HFF-Myc (cell line): ENCODE measurements around the gene GJC2.
"Not testable (repeated sequence)": the region's sequence is repeated elsewhere in the genome, so short reads cannot be mapped to it uniquely, and the experiment has no call there.

Source experiments
- DNase-seq: peaks from one replicate; pipeline ENCODE4 v3.0.0-alpha.2; 2011; ENCODE audit warnings: low read depth; ENCODE audit errors: extremely low read depth
- H3K4me3 ChIP-seq: replicated peaks from 2 replicates; pipeline ENCODE4 v1.5.1; 2011; ENCODE audit warnings: low read depth, mild to moderate bottlenecking, control low read depth, low read length
- TF ChIP-seq, protein P1 (sequence below): IDR thresholded peaks from 2 replicates; pipeline ENCODE4 v1.5.1; 2012; ENCODE audit warnings: mild to moderate bottlenecking, low read depth, low read length, control low read depth; ENCODE audit errors: missing control alignments

The GJC2 gene

DNA sequence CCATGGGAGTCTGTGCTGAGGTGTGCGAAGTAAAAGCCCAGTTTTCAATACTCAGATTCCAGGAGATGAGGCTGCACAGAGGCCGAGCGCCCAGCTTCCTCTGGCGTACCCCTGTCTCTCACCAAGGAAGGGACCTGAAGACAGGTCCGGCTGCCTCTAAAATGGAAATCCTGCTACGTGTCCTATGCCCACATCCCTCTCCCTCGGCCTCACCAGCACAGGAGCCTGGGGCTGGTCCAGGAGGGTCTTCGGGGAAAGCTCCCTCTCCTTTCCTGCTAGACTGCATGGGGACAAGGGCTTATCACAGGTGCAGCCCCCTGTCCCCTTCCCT is 41.0 kb upstream of the GJC2 start:
- TF ChIP-seq, protein P1, sequence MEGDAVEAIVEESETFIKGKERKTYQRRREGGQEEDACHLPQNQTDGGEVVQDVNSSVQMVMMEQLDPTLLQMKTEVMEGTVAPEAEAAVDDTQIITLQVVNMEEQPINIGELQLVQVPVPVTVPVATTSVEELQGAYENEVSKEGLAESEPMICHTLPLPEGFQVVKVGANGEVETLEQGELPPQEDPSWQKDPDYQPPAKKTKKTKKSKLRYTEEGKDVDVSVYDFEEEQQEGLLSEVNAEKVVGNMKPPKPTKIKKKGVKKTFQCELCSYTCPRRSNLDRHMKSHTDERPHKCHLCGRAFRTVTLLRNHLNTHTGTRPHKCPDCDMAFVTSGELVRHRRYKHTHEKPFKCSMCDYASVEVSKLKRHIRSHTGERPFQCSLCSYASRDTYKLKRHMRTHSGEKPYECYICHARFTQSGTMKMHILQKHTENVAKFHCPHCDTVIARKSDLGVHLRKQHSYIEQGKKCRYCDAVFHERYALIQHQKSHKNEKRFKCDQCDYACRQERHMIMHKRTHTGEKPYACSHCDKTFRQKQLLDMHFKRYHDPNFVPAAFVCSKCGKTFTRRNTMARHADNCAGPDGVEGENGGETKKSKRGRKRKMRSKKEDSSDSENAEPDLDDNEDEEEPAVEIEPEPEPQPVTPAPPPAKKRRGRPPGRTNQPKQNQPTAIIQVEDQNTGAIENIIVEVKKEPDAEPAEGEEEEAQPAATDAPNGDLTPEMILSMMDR, result no peak
- peak overlapping the region; percentile 99 for H3K4me3 ChIP-seq
- no peak for DNase-seq

DNA sequence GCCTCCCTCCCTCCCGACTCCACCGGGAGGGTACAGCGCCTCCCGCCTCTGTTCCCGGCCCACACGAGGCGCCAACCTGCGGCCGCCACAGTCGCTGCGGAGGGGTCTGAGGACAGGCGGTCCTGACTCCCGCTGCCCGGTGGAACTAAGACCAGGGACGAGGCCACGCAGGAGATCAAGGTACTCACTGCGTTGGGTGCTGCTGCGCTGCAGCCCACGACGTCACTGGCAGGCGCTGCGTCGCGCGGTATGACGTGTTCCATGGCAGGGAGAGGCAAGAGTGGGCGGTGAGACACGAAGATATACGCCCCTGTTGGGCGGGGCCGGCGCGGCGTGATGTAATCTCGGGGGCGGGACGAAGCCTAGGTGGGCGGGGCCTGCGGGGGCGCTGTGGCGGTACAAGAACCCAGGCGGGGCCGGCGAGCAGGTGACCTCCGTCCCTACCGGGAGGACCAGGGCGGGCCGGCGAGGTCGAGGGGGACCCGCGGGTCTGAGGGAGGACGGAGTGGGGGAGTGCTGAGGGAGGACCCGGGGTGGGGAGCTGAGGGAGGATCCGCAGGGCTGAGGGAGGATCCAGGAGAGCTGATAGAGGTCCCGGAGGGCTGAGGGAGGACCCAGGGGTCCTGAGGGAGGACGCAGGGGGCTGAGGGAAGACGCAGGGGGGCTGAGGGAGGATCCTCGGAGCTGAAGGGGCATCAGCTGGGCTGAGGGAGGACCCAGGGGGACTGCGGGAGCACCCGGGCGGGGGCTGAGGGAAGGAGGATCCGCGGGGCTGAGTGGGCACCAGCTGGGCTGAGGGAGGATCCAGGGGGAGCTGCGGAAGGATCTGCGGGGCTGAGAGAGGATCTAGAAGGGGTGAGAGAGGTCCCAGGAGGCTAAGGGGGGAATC is 40.4 kb upstream of the GJC2 start, which contains the start of gene MRPL55:
Gene MRPL55 (minus strand): TSS at position 227 of the 889 bp plus-strand sequence. CDS start 1,039 bp downstream, outside the sequence.
- TF ChIP-seq, protein P1, result no peak
- DNase-seq, result peak; percentile 71
- peak within 1 kb of the TSS; percentile 99 for H3K4me3 ChIP-seq

DNA sequence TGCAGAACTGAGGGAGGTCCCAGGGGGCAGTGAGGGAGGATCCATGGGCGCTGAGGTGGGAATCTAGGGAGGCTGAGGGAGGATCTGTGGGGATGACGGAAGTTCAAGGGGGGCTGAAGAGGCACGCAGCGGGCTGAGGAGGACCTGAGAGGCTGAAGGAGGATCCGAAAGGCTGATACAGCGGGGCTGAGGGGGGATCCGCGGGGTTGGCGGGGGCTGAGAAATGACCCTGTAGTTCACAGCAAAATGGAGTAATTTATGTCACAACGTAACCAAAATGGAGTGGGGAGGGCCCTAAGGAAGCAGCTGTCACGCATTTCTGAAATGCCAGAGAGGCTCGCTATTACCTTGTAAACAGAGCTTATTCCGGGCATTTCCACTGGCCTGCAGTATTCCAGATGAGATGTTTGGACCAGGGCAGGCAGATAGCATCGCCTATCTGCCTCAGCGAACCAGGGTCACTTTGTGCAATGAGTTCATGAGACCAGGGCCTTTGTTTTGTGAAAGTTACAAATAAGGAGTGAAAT is 39.7 kb upstream of the GJC2 start:
- TF ChIP-seq, protein P1, result no peak
- no peak for DNase-seq
- peak overlapping the region; percentile 99 for H3K4me3 ChIP-seq

DNA sequence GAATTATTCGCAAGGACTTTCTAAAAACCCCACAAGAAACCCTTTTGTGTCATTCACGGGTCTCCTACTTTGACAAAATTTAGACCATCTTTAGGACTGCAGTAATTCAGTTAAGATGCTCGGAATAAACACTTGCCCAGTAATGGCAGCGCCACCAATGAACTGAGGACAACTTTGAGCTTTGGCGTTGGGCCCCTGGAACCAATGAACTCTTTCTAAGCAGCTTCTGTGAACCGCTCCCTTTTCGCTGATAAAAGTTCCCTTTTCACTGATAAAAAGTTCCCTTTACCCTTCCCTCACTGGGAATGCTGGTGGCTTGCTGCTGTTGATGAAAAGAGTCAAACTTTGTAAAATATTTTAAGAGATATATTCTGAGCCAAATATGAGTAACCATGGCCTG is 39.2 kb upstream of the GJC2 start:
- H3K4me3 ChIP-seq, result no peak overlapping the region
- TF ChIP-seq, protein P1, result no peak
- no peak for DNase-seq

DNA sequence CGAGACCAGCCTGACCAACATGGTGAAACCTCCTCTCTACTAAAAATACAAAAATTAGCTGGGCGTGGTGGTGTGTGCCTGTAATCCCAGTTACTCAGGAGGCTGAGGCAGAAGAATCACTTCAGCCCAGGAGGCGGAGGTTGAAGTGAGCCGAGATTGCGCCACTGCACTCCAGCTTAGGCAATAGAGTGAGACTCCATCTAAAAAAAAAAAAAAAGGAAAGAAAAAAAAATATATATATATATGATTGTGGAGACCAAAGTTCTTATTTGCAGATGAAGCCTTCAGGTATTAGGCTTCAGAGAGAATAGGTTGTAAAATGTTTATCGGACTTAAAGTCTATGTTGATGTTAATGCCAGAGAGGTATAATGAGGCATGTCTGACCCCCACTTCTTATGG is 38.4 kb upstream of the GJC2 start:
- DNase-seq, H3K4me3 ChIP-seq: not testable (repeated sequence)

DNA sequence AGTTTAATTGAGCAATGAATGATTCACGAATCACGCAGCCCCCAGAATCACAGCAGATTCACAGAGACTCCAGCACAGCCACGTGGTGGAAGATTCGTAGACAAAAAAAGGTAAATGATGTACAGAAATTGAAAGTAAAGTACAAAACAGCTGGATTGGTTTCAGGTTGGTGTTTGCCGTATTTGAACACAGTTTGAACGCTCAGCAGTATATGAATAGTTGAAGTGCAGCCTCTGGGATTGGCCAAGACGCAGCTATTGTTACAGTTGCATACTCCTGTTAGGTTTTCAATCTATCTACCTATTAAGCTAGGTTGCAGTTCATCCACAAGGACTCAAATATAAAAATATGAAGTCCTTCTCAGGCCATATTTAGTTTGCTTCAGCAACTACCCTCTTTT is 37.6 kb upstream of the GJC2 start:
- TF ChIP-seq, protein P1, result no peak
- H3K4me3 ChIP-seq, result no peak overlapping the region
- no peak for DNase-seq

DNA sequence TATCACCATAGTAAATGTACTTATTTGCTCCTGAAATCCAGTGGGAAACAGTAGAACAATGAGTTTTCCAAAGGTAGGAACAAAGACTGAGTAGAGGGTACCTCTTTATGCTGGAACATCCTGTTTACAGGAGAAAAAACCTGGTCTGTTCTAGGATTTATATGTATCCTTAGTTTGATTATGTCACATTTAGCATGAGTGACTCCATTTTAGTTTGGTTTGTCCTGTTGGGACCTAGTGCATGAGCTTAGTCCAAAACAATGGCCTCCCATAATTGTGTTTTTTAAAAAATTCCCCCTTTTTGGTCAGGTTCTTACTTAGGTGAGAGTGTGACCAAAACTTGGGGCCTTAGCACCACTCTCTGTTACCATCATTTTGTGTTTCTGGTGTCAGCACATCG is 37.1 kb upstream of the GJC2 start:
- TF ChIP-seq, protein P1, result no peak
- DNase-seq, result no peak
- no peak overlapping the region for H3K4me3 ChIP-seq
